A549 treated with AZD9567 at 1 μM for 4 hours (cell line): Measurements from ENCODE around the gene DDX25. TPM values are rescaled to one million over a fixed set of nuclear protein-coding genes. Genes with fewer than 3 reads are reported as not detected.

Source experiments
- total RNA-seq: library from RNA; stranded (reverse); fragments of 200-300 nt; extraction: Qiagen RNA extraction; gene quantifications from 5 replicates; pipeline ENCODE4 v1.2.3, GENCODE V29; 2022; ENCODE audit not compliant: insufficient read depth

The DDX25 gene
- total RNA-seq: 0.07 to 0.14 TPM (median 0.08 TPM) in 3 of 5 replicates, not detected in the others

DNA sequence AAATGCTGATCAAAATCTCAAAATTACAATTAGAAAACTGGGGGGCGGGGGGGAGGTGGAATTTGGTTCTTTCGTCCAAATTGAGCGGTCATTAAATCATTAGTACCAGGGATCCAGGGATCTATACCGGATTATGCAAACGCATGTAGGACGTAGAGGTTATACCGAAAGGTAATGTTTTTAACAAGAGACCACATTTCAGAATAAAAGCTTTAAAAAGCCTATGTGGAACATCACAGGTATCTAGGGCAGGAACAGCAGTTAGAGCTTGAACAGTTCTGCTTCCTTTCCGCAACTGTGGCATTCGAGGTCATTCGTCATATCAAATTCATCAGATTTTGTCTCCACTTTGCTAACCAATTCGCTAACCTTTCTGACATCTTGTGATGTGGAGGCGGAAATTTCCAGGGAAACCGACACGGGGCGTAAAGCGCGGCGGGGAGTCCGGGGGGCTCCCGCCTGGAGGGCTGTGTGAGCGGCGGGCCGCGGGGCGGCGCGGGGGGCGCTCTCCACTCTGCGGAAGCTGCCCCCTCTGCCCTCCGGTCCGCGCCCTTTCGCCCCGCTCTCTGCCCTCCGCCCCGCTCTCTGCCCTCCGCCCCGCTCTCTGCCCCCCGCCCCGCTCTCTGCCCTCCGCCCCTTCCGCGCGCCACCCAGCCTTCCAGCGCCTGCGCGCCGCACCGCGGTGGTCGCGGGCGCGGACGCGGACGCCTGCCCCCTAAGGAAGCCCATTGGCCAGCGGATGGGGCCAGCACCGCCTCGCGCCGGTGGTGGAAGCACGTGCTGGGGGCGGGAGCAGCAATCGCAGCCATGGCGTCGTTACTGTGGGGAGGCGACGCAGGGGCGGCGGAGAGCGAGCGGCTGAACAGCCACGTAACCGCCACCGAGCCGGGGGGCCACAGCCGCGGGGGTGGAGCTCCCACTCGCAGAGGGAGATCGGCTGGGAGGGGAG, at the start of gene DDX25:
Gene DDX25 (plus strand): TSS at position 798 of the 949 bp plus-strand sequence. CDS start 10 bp downstream, at position 808.

DNA sequence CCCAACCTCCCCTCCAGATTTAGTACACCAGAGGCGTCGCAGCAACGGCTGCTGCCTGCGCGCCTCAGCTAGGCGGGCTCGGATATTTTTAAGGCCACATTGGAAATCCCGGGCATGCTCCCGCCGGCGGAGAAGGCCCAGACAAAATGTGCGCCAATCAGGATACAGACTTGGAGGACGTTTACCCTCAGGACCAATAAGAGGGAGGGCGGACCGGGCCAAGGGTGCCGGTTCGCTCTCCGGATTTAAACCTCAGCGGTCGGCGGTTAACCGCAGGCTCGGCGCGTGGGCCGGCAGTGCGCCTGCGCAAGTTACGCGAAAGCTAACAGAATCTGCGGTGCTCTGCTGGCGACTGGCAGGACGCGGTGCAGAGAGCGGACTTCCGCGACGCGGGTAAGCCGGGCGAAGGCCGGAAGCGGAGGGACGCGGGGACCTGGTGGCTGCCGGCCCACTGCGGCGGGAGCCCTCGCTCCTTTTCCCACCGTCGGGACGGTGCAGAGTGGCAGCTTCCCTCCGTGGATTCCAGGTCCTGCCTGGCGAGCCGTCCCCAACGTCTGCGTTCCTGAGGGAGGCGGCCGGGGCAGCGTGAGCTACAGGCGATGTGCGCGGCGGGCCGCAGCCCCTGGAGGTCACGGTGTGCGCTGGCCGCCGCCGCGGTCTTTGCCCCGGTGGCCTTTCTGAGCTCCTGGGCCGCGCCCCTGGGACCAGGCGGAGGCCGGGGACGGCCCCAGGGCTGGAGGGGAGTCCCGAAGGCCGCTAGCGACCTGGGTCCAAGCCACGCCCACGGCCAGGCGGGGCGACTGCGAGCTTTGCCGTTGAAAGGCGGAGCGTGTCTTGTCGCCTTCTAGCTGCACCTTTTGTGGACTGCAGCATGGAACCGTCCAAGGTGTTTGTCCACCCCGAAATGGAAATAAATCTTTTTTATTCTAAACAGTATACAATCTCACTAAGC, 16.7 kb upstream of the DDX25 start, which contains the start of gene HYLS1:
Gene HYLS1 (plus strand): TSS at position 296 of the 952 bp plus-strand sequence. CDS start 11,701 bp downstream, outside the sequence.

DNA sequence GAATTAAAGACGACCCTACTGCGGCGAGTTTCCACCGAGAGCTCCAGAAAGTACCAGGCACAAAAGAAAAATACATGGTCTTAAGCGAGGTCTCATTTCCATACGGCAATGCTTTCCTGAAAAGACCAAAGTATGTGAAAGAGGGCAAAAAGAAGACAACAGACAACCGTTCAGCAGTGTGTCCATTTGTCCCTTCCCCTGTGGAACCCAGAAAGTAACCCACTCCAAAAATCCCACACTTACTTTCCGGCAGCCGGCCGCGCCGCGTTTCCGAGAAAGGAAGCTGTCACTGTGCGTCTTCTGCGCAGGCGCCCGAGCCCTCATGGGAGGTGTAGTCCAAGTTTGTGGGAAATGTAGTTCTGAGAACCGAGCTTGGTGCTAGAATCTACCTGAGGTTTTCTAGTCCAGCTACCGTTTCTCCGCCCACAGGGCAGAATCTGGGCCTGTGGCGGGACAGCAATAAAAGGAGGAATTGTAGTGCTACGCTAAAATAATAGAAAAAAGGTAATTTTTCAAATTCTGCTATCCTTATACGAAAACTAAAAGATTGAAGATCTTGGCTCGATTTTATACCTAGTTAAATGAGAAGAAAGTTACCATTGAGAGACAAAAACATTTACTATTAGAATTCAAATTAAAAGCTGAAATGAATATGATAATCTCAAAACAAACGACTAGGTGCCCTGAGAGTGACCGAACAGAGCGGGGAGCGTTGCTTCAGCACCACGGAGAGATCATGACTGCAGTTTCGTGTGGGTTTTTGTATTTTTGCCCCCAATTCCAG, 1.2 kb upstream of the DDX25 start, which contains the start of gene PUS3:
Gene PUS3 (minus strand): TSS at position 280 of the 784 bp plus-strand sequence. CDS start 6,922 bp downstream, outside the sequence.

DNA sequence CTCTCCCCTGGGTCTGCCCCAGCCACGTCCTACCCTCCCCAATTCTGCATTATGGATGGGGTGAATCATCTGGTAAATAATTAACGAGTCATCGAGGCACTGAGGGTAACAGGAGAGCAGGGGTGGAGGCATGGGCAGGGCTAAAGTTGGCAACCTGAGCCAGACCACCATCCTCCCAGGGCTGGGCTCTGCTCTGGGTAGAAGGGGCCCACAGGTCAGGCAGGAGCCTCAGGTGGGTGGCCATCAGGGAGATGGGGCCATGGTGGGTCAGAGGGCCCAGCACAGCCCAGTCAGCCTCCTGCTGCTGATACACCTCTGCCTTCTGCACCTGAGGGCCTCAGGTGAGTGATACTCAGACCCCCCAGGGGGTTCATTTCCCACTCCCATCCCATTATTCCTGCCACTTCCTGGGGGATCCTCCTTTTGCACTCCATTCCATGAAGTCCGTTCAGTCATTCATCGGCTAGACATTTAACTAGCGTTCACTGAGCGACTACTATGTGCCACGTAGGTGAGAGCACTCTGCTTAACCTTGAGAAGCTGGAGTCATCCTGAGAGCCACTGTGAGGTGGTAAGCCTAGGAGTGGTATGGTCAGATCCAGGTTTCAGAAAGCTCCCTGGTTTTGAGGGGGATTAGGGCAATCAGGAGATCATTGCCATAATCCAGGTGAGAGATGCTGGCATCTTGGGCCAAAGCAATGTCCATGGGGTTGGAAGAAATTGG, 41.7 kb downstream of the DDX25 start, which contains the start of gene VSIG10L2:
Gene VSIG10L2 (plus strand): TSS at position 248 of the 724 bp plus-strand sequence. CDS start 12 bp downstream, at position 260.

Other genes with a start within 250 kb of the DDX25 start
- gene ACRV1, start 223.7 kb upstream of the DDX25 start, total RNA-seq: 0.08 TPM in 1 of 5 replicates, not detected in the others
- gene PATE1, start 158.2 kb upstream of the DDX25 start, total RNA-seq: not detected in 5 replicates
- not detected in 5 replicates for gene PATE2, start 125.7 kb upstream of the DDX25 start, total RNA-seq
- not detected in 5 replicates for gene PATE3, start 116.4 kb upstream of the DDX25 start, total RNA-seq
- gene PATE4, start 71.2 kb upstream of the DDX25 start, total RNA-seq: not detected in 5 replicates
- gene HYLS1, start 16.8 kb upstream of the DDX25 start, total RNA-seq: 12.4 to 14.0 TPM (median 13.3 TPM) in 5 replicates
- gene PUS3, start 1.3 kb upstream of the DDX25 start, total RNA-seq: 7.2 to 10.6 TPM (median 8.0 TPM) in 5 replicates
- gene VSIG10L2, start 41.5 kb downstream of the DDX25 start, total RNA-seq: not detected in 5 replicates
- 2.2 to 4.6 TPM (median 2.3 TPM) in 5 replicates for gene CDON, start 158.4 kb downstream of the DDX25 start, total RNA-seq